Keratinocyte (primary cell): Measurements from ENCODE around the gene SENP8. TPM values are rescaled to one million over a fixed set of nuclear protein-coding genes. Genes with fewer than 3 reads are reported as not detected.

Source experiments
- DNase-seq: peaks from one replicate; pipeline ENCODE4 v3.0.0-alpha.2; 2011; ENCODE audit warnings: low read depth, missing footprints, low spot score
- FAIRE-seq: peaks from 2 replicates; lab custom pipeline; 2011; peaks lifted over from hg19 to GRCh38; lab: Jason Lieb, UNC
- H2AFZ ChIP-seq: 2 replicates; pipeline ENCODE4 v1.6.0; 2012; ENCODE audit warnings: low read length, control low read depth, inconsistent platforms; ENCODE audit not compliant: control insufficient read depth
- H3K27ac ChIP-seq: 2 replicates; pipeline ENCODE4 v1.5.1; 2011; ENCODE audit warnings: low read length; ENCODE audit not compliant: control insufficient read depth, insufficient read depth
- H3K27me3 ChIP-seq: 3 replicates; pipeline ENCODE4 v1.6.0; 2011; ENCODE audit warnings: low read length; ENCODE audit not compliant: control insufficient read depth, insufficient read depth; ENCODE audit errors: extremely low read depth
- H3K36me3 ChIP-seq, 2 experiments: 2 replicates in 1 of 2; 3 replicates in 1 of 2; pipeline ENCODE4 v1.5.1; 2011; ENCODE audit warnings: low read length in 2 of 2, mild to moderate bottlenecking in 1 of 2; ENCODE audit not compliant: control insufficient read depth in 2 of 2, insufficient read depth in 2 of 2; ENCODE audit errors: extremely low read depth in 1 of 2
- H3K4me1 ChIP-seq: 3 replicates; pipeline ENCODE4 v1.5.1; 2011; ENCODE audit warnings: low read length; ENCODE audit not compliant: control insufficient read depth, insufficient read depth; ENCODE audit errors: extremely low read depth
- H3K4me2 ChIP-seq: 3 replicates; pipeline ENCODE4 v1.6.0; 2011; ENCODE audit warnings: low read depth, low read length; ENCODE audit not compliant: control insufficient read depth, insufficient read depth; ENCODE audit errors: extremely low read depth
- H3K4me3 ChIP-seq, 3 experiments: fragments of 200-600 bp in 1 of 3; sonication (generic) in 1 of 3; 2 replicates in 2 of 3; 3 replicates in 1 of 3; pipeline ENCODE4 v1.5.1; 2011 to 2016; ENCODE audit warnings: low read length in 3 of 3, mild to moderate bottlenecking in 3 of 3, control low read depth in 2 of 3, inconsistent platforms in 1 of 3, low read depth in 1 of 3, mixed read lengths in 1 of 3, mixed run types in 1 of 3, moderate library complexity in 1 of 3; ENCODE audit not compliant: control insufficient read depth in 2 of 3, insufficient read depth in 2 of 3; ENCODE audit errors: extremely low read depth in 1 of 3
- H3K79me2 ChIP-seq: 2 replicates; pipeline ENCODE4 v1.6.0; 2012; ENCODE audit warnings: low read length; ENCODE audit not compliant: control insufficient read depth, insufficient read depth
- H3K9ac ChIP-seq: 3 replicates; pipeline ENCODE4 v1.6.0; 2011; ENCODE audit warnings: low read length; ENCODE audit not compliant: control insufficient read depth, insufficient read depth; ENCODE audit errors: extremely low read depth
- H3K9me1 ChIP-seq: 3 replicates; pipeline ENCODE4 v1.6.0; 2011; ENCODE audit warnings: low read length; ENCODE audit not compliant: control insufficient read depth, insufficient read depth; ENCODE audit errors: extremely low read depth
- H3K9me3 ChIP-seq: 2 replicates; pipeline ENCODE4 v1.5.1; 2012; ENCODE audit warnings: low read depth, low read length; ENCODE audit not compliant: control insufficient read depth
- H4K20me1 ChIP-seq: 3 replicates; pipeline ENCODE4 v1.6.0; 2011; ENCODE audit warnings: low read length; ENCODE audit not compliant: control insufficient read depth, insufficient read depth; ENCODE audit errors: extremely low read depth
- CTCF ChIP-seq, 3 experiments: IDR thresholded peaks in 1 of 3; conservative IDR thresholded peaks in 1 of 3; optimal IDR thresholded peaks in 1 of 3; 2 replicates in 2 of 3; 3 replicates in 1 of 3; pipeline versions ENCODE3 to v1.5.1; 2011; ENCODE audit warnings: low read length in 3 of 3, mild to moderate bottlenecking in 3 of 3, moderate library complexity in 2 of 3, control low read depth in 1 of 3, inconsistent platforms in 1 of 3; ENCODE audit not compliant: insufficient read depth in 2 of 3; ENCODE audit errors: extremely low read depth in 1 of 3
- EZH2 ChIP-seq: IDR thresholded peaks from one replicate; pipeline ENCODE4 v1.6.1; 2012; ENCODE audit warnings: inconsistent platforms, mild to moderate bottlenecking, low read length, moderate library complexity
- dilution Hi-C: fragments of 300-500 bp; cut with MboI; formaldehyde crosslinking; loops from one replicate; pipeline ENCODE4 v1.7.0; 2020; ENCODE audit warnings: low sequenced_read_pairs; ENCODE audit not compliant: extremely low pct_ligation_motif_present
- polyA plus RNA-seq, 5 experiments: library from polyadenylated mRNA; depleted of rRNA in 3 of 5; stranded (reverse) in 3 of 5; stranded (forward) in 1 of 5; unstranded in 1 of 5; fragments of >200 nt; gene quantifications; 1 replicate in 1 of 5; 2 replicates in 3 of 5; 3 replicates in 1 of 5; pipeline versions ENCODE4 v1.2.1 to v1.2.3, GENCODE V29; 2011 to 2012; ENCODE audit warnings: missing spikeins in 2 of 5, low read depth in 1 of 5, low replicate concordance in 1 of 5

SENP8 gene
- polyA plus RNA-seq, 1 donor (not counting 4 experiments of a cell fraction or from before 2014, with no cell fraction given): 6.0 TPM

DNA sequence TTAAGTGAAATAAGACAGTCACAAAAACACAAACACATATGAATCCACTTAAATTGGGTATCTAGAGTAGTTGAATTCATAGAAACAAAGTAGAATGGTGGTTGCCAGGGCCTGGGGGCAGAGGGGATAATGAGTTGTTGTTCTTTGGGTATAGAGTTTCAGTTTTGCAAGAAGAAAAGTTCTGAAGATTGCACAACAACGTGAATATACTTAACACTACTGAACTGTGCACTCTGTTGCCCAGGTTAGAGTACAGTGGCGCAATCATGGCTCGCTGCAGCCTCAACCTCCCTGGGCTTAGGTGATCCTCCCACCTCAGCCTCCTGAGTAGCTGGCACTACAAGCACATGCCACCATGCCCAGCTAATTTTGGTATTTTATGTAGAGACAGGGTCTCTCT is 64.5 kb downstream of the SENP8 start:
- Histone ChIP-seq H3K9ac (no peak overlapping the region), H3K4me3 (no peak overlapping the region), H3K9me1 (no peaks in the 10 kb centered on the region), H4K20me1 (no peaks in the 10 kb centered on the region), H2AFZ (no peak overlapping the region), H3K36me3 (no peaks in the 10 kb centered on the region), H3K27me3 (no peaks in the 10 kb centered on the region), H3K9me3 (no peaks in the 10 kb centered on the region), H3K27ac (no peak overlapping the region), H3K4me1 (peaks cover 17% of the 10 kb centered on the region), H3K79me2 (no peaks in the 10 kb centered on the region), H3K4me2 (no peak overlapping the region)
- no peak for DNase-seq
- dilution Hi-C loops: no loop called here
- no peak for TF ChIP-seq CTCF (optimal IDR thresholded peaks at IDR 0.05 in 1 of 3, IDR thresholded peaks at IDR 0.05 in 1 of 3, conservative IDR thresholded peaks at IDR 0.05 in 1 of 3; ENCODE audit: extremely low read depth in 1 of 3, insufficient read depth in 2 of 3, low read length in 3 of 3)
- no peak for TF ChIP-seq EZH2
- FAIRE-seq: no peak

DNA sequence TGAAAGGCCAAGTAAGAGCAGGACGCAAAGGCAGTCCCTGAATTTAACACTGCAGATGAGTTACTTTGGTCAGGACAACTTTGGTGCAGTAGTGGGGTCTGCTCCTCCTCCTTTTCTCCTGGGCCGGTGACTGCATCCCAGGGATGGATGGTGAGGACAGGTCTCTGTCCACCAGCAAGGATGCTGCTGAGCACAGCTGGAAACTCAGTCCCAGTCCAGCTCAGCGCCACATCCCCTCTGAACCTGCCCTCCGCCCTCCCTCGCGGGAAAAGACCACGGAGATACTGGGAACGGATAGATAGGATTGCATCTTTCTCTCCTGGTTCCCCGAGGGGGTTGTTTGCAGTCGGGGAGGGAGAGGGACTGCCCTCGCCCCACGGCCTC is 65.6 kb downstream of the SENP8 start:
- peak overlapping the region; percentile 75 for H3K4me2 ChIP-seq
- H3K4me1 ChIP-seq: peaks cover 17% of the 10 kb centered on the region
- H3K4me3 ChIP-seq: peak overlapping the region; percentile 20 to 62 (median 48)
- H2AFZ ChIP-seq: peak overlapping the region; percentile 75
- FAIRE-seq (no peak), DNase-seq (no peak)
- dilution Hi-C loops: no loop called here
- H3K9me1 ChIP-seq: no peaks in the 10 kb centered on the region
- TF ChIP-seq CTCF (optimal IDR thresholded peaks at IDR 0.05 in 1 of 3, IDR thresholded peaks at IDR 0.05 in 1 of 3, conservative IDR thresholded peaks at IDR 0.05 in 1 of 3; ENCODE audit: extremely low read depth in 1 of 3, insufficient read depth in 2 of 3, low read length in 3 of 3) (no peak), EZH2 (no peak)
- no peaks in the 10 kb centered on the region for H3K27me3 ChIP-seq
- peak overlapping the region; percentile 42 for H3K9ac ChIP-seq
- H3K79me2 ChIP-seq: no peaks in the 10 kb centered on the region
- no peaks in the 10 kb centered on the region for H3K9me3 ChIP-seq
- no peaks in the 10 kb centered on the region for H4K20me1 ChIP-seq
- no peak overlapping the region for H3K27ac ChIP-seq
- no peaks in the 10 kb centered on the region for H3K36me3 ChIP-seq
